GM12801 (cell line): ENCODE data around the gene PPP1R15A.

Source experiments
- CTCF ChIP-seq: IDR thresholded peaks from one replicate; pipeline ENCODE4 v1.5.1; 2011; ENCODE audit warnings: control low read depth; ENCODE audit not compliant: insufficient read length; ENCODE audit errors: extremely low read depth

Gene PPP1R15A

GRCh38 chr19:48914181-48914580, 42.0 kb downstream of the PPP1R15A start:
- TF ChIP-seq CTCF, result no peak

- no peak for TF ChIP-seq CTCF
Measured at GRCh38 chr19:48915757-48916156, 43.5 kb downstream of the PPP1R15A start.

- TF ChIP-seq CTCF, result no peak
Measured at GRCh38 chr19:48918071-48918470, 45.9 kb downstream of the PPP1R15A start.

DNA sequence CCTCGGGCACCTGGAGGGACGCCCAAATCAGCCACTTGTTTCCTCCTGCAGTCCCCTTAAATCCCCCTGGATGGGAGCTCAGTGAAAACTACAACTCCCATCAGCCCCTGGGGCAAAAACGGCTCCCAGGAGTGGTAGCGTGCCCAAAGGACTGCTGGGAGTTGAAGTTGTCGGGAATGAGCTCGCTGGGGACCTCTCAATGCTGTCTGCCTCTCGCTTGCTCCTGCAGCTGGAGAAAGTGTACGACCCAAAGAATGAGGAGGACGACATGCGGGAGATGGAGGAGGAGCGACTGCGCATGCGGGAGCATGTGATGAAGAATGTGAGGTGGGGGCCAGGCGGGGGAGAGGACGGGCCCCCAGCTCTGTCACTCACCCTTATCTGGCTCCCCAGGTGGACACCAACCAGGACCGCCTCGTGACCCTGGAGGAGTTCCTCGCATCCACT, 46.6 kb downstream of the PPP1R15A start:
- no peak for TF ChIP-seq CTCF

DNA sequence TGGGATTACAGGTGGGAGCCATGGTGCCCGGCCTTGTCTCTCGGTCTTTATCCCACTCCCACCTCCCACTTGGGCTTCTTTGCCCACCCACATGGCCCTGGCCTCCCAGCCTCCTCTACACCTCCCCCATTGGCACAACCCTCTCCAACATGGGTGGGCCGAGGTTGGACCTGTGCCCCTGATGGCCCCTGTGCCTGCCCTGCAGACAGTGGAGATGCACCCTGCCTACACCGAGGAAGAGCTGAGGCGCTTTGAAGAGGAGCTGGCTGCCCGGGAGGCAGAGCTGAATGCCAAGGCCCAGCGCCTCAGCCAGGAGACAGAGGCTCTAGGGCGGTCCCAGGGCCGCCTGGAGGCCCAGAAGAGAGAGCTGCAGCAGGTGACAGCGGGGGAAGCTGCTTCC, 48.7 kb downstream of the PPP1R15A start:
- no peak for TF ChIP-seq CTCF

GRCh38 chr19:48921721-48922500, 49.7 kb downstream of the PPP1R15A start:
- TF ChIP-seq CTCF, result no peak

DNA sequence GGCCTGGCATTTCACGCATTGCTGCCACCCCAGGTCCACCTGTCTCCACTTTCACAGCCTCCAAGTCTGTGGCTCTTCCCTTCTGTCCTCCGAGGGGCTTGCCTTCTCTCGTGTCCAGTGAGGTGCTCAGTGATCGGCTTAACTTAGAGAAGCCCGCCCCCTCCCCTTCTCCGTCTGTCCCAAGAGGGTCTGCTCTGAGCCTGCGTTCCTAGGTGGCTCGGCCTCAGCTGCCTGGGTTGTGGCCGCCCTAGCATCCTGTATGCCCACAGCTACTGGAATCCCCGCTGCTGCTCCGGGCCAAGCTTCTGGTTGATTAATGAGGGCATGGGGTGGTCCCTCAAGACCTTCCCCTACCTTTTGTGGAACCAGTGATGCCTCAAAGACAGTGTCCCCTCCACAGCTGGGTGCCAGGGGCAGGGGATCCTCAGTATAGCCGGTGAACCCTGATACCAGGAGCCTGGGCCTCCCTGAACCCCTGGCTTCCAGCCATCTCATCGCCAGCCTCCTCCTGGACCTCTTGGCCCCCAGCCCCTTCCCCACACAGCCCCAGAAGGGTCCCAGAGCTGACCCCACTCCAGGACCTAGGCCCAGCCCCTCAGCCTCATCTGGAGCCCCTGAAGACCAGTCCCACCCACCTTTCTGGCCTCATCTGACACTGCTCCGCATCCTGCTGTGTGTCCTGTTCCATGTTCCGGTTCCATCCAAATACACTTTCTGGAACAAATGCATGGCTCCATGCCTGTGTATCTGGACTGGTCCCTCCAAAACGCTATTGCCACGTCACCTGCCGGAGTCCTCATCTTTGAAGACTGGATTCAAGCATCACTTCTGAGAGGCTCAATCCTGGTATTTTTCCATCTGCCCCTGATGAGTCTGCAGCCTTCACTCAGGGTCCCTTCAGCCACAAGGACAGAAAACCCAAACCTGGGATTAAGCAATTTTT, 50.6 kb downstream of the PPP1R15A start:
- TF ChIP-seq CTCF, result no peak
